Effector memory CD8-positive, alpha-beta T cell (primary cell): ENCODE results near the gene F9.
"Not testable (repeated sequence)": the region's sequence is repeated elsewhere in the genome, so short reads cannot be mapped to it uniquely, and the experiment has no call there.

Experiments used
- ATAC-seq: fragments of 150-1000 bp; cut with Tn5 transposase; replicated peaks from 2 replicates; pipeline ENCODE4 v1.10.0; 2021; ENCODE audit warnings: mild to moderate bottlenecking, moderate library complexity
- DNase-seq, 3 experiments: peaks; one replicate each; pipeline ENCODE4 v3.0.0; 2021
- H3K27ac Mint-ChIP-seq, 2 donors: one replicate each; pipeline ENCODE4 v1.8.0; 2022; ENCODE audit warnings: mild to moderate bottlenecking in 2 of 2, mixed read lengths in 2 of 2, moderate library complexity in 2 of 2
- H3K27me3 Mint-ChIP-seq, 2 donors: one replicate each; pipeline ENCODE4 v1.8.0; 2022; ENCODE audit warnings: mixed read lengths in 2 of 2
- H3K36me3 Mint-ChIP-seq: one replicate; pipeline ENCODE4 v1.8.0; 2022; ENCODE audit warnings: mild to moderate bottlenecking, moderate library complexity, mixed read lengths; ENCODE audit not compliant: insufficient read depth
- H3K4me1 Mint-ChIP-seq, 2 donors: one replicate each; pipeline ENCODE4 v1.8.0; 2022; ENCODE audit warnings: low read depth in 2 of 2, mixed read lengths in 2 of 2
- H3K4me3 Mint-ChIP-seq, 2 donors: one replicate each; pipeline ENCODE4 v1.8.0; 2022; ENCODE audit warnings: mild to moderate bottlenecking in 2 of 2, mixed read lengths in 2 of 2, moderate library complexity in 2 of 2
- H3K9me3 Mint-ChIP-seq, 2 donors: one replicate each; pipeline ENCODE4 v1.8.0; 2022; ENCODE audit warnings: mixed read lengths in 2 of 2
- total RNA-seq, 9 experiments: gene quantifications; one replicate each; lab custom pipeline; 2026; lab: John Stamatoyannopoulos, UW

The F9 gene
- total RNA-seq, result 0 reads per million in 9 experiments

DNA sequence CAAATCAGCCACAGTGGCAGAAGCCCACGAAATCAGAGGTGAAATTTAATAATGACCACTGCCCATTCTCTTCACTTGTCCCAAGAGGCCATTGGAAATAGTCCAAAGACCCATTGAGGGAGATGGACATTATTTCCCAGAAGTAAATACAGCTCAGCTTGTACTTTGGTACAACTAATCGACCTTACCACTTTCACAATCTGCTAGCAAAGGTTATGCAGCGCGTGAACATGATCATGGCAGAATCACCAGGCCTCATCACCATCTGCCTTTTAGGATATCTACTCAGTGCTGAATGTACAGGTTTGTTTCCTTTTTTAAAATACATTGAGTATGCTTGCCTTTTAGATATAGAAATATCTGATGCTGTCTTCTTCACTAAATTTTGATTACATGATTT lies at the start of gene F9:
Gene F9, plus strand, starts transcription at position 190 of the 400 bp plus-strand sequence. Its CDS starts 26 bp downstream, at position 216.
- Mint-ChIP-seq H3K4me3 (no peak within 1 kb of the TSS), H3K4me1 (no peaks in the 10 kb centered on the region), H3K36me3 (no peaks in the 10 kb centered on the region), H3K27ac (no peak within 1 kb of the TSS), H3K27me3 (peaks cover 0 to 8% of the 10 kb centered on the region in 2 donors), H3K9me3 (no peaks in the 10 kb centered on the region)
- DNase-seq, result no peak
- no peak for ATAC-seq

DNA sequence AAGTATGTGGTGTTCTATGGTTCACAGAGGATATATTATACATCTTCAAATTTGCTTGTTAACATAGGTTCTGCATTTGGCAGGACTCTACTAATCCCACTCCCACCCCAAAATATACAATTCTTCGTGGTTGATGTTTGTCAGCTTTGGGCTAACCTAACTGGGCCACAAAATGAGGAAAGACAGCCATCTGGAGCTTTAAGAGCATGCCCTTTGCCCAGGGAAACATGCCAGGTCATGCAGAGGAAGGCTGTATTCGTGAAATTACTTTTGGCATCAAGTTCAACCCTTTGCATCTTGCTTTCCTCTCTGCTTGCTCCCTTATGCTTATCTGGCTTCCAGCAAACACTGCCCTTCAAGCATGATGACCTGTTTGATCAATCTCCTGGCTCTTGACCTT lies 46.8 kb upstream of the F9 start:
- Mint-ChIP-seq H3K4me3 (no peak overlapping the region), H3K36me3 (no peaks in the 10 kb centered on the region), H3K27ac (no peak overlapping the region), H3K4me1 (no peaks in the 10 kb centered on the region), H3K9me3 (no peaks in the 10 kb centered on the region), H3K27me3 (no peaks in the 10 kb centered on the region)
- ATAC-seq (no peak), DNase-seq (no peak)

DNA sequence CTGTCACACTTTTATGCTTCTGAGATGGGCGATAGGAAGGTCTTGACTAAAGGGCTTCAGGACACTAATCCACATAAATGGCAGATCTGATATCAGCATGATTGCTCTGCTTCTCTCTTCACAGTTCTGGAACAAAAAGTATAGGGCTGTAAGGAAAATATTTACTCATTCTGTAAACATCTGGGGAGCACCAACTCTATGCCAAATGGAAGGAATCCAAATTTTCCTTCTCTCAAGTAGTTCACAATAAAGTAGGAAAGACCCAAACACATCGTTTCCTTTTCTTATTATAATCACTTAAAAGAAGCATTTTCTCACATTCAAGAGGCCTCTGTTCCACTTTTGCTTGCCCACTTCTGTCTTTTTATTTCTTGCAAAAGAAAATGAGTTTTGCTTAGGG lies 45.9 kb upstream of the F9 start:
- Mint-ChIP-seq H3K27me3 (no peaks in the 10 kb centered on the region), H3K4me3 (no peak overlapping the region)

DNA sequence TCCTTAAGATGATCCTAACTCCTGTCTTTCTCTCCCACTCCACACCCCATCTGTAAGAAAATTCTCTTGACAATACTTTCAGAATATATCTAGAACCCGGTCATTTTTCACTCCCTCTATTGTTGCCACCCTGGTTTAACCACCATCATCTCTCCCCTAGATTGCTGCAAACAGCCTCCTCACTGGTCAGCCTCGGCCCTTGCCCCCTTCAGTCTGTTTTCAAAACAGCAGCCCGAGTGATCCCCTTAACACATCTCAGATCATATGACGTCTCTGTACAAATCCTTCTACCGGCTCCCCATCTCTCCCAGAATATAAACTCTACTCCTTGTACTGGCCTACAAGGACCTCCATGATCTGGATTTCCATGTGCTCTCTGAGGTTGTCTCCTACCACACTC lies 35.2 kb upstream of the F9 start:
- no peak overlapping the region for H3K4me3 Mint-ChIP-seq
- no peaks in the 10 kb centered on the region for H3K36me3 Mint-ChIP-seq
- DNase-seq, result no peak
- no peaks in the 10 kb centered on the region for H3K4me1 Mint-ChIP-seq
- H3K27me3 Mint-ChIP-seq, result no peaks in the 10 kb centered on the region
- ATAC-seq, result no peak
- peaks cover 0 to 1% of the 10 kb centered on the region in 2 donors for H3K9me3 Mint-ChIP-seq
- no peak overlapping the region for H3K27ac Mint-ChIP-seq

More for the DNA sequence above, 45.9 kb upstream of the F9 start:
- Mint-ChIP-seq H3K27ac (no peak overlapping the region), H3K9me3 (no peaks in the 10 kb centered on the region), H3K36me3 (no peaks in the 10 kb centered on the region), H3K4me1 (no peaks in the 10 kb centered on the region)
- ATAC-seq (no peak), DNase-seq (no peak)

DNA sequence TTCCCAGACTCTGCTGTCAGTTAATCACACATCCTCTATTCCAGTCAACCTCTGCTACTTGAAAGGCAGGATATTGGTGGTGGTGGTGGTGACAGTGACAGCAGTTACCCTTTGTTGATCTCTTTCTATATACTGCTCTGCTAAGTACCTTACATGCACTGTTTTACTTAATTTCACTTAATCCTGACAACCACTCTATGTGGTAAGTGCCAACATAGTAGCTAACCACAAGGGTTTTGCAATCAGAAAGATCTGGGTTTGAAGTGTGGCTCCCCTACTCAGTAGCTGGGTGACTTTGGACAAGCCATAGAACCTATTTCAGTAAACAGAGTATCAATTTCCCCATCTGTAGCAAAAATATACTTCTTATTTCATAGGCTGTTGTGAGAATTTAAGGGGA lies 24.2 kb upstream of the F9 start:
- no peak for ATAC-seq
- Mint-ChIP-seq H3K27me3 (no peaks in the 10 kb centered on the region), H3K4me3 (no peak overlapping the region), H3K9me3 (no peaks in the 10 kb centered on the region), H3K36me3 (no peaks in the 10 kb centered on the region), H3K4me1 (no peaks in the 10 kb centered on the region), H3K27ac (no peak overlapping the region)
- DNase-seq, result no peak

DNA sequence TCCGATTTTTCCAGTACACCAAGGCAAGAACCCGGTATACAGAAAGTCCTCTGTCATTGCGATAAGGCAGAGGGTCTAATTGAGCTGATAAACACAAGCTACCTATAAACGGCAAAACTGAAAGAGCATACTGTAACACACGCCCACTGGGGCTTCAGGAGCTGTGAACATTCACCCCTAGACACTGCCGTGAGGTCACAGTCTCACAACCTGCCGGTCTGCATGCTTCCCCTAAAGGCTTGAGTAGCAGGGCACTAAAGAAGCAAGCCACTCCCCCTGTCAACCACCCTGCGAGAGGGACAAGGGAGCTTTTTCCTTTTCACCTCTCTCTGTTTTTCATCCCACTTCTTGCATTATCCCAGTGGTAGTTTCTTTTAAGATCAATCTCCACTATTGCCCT lies 22.4 kb upstream of the F9 start:
- no peak overlapping the region for H3K4me3 Mint-ChIP-seq
- no peaks in the 10 kb centered on the region for H3K27me3 Mint-ChIP-seq
- H3K4me1 Mint-ChIP-seq, result no peaks in the 10 kb centered on the region
- H3K9me3 Mint-ChIP-seq, result no peaks in the 10 kb centered on the region
- H3K36me3 Mint-ChIP-seq, result no peaks in the 10 kb centered on the region
- H3K27ac Mint-ChIP-seq, result no peak overlapping the region
- DNase-seq, result no peak
- no peak for ATAC-seq

DNA sequence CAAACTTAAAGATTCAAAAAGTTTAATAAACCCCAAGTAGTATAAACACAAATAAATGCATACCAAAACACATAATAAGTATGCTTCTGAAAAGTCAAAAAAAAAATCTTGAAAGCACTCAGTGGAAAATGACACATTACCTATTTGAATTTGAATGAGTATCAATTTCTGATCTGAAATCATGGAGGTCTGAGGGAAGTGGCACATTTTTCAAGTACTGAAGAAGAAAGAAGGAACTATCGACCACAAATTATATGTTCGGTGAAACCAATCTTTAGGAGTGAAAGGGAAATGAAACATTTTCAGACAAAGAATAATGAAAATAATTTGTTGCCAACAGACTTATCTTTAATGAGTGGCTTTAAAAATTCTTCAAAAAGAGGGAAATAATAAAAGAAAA lies 12.1 kb upstream of the F9 start:
- Mint-ChIP-seq H3K4me1 (no peaks in the 10 kb centered on the region), H3K4me3 (no peak overlapping the region), H3K27me3 (peaks cover 0 to 5% of the 10 kb centered on the region in 2 donors), H3K9me3 (no peaks in the 10 kb centered on the region), H3K27ac (no peak overlapping the region), H3K36me3 (no peaks in the 10 kb centered on the region)
- no peak for ATAC-seq
- no peak for DNase-seq

DNA sequence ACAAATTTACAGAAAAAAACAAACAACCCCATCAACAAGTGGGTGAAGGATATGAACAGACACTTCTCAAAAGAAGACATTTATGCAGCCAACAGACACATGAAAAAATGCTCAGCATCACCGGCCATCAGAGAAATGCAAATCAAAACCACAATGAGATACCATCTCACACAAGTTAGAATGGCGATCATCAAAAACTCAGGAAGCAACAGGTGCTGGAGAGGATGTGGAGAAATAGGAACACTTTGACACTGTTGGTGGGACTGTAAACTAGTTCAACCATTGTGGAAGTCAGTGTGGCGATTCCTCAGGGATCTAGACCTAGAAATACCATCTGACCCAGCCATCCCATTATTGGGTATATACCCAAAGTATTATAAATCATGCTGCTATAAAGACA lies 1.7 kb upstream of the F9 start:
- ATAC-seq, H3K4me3 Mint-ChIP-seq, DNase-seq, H3K4me1 Mint-ChIP-seq, H3K36me3 Mint-ChIP-seq, H3K9me3 Mint-ChIP-seq, H3K27ac Mint-ChIP-seq, H3K27me3 Mint-ChIP-seq: not testable (repeated sequence)

DNA sequence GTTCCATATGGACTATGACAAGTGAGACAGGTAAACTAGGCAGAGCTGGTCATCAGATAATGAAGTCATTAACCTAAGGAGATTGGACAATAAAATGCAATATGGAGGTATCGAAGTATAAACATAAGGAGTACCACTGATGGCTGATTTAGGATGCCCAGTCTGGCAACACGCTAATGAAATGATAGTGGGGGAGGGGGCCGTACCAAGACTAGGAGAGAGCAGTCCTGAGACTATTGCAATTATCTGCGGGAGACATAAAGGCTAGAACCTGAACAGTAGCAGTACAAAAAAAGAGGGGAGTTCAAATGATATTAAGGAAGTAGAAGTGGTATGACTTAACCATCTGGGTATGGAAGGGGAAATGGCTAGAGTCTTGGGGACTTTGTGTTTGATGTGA lies 2.3 kb downstream of the F9 start:
- DNase-seq (no peak), ATAC-seq (no peak)
- peaks cover 0 to 8% of the 10 kb centered on the region in 2 donors for H3K27me3 Mint-ChIP-seq
- H3K9me3 Mint-ChIP-seq, result no peaks in the 10 kb centered on the region
- no peak overlapping the region for H3K4me3 Mint-ChIP-seq
- peak overlapping the region in 1 of 2 donors; percentile 29 for H3K27ac Mint-ChIP-seq
- no peaks in the 10 kb centered on the region for H3K36me3 Mint-ChIP-seq
- no peaks in the 10 kb centered on the region for H3K4me1 Mint-ChIP-seq

DNA sequence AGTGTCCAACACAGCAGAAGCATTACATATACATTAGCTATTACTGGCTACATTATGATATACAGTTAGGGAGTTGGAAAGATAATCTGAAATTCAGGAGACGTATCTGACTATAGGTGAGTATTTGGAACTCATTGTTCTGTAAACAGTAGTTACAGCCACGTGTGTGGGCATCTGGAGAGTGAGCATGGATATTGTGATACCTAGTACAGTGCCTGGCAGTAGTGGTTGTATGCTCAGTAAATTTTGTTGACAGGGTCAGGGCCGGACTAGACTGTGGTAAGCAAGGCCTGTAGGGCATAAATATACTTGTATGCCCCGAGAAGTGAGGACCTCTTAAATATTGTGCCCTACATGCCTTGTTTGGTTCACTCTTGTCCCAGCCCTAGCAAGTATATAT lies 2.9 kb downstream of the F9 start:
- DNase-seq (no peak), ATAC-seq (no peak)
- no peak overlapping the region for H3K4me3 Mint-ChIP-seq
- no peaks in the 10 kb centered on the region for H3K9me3 Mint-ChIP-seq
- H3K4me1 Mint-ChIP-seq, result no peaks in the 10 kb centered on the region
- H3K27ac Mint-ChIP-seq, result no peak overlapping the region
- H3K36me3 Mint-ChIP-seq, result no peaks in the 10 kb centered on the region
- peaks cover 0 to 8% of the 10 kb centered on the region in 2 donors for H3K27me3 Mint-ChIP-seq

DNA sequence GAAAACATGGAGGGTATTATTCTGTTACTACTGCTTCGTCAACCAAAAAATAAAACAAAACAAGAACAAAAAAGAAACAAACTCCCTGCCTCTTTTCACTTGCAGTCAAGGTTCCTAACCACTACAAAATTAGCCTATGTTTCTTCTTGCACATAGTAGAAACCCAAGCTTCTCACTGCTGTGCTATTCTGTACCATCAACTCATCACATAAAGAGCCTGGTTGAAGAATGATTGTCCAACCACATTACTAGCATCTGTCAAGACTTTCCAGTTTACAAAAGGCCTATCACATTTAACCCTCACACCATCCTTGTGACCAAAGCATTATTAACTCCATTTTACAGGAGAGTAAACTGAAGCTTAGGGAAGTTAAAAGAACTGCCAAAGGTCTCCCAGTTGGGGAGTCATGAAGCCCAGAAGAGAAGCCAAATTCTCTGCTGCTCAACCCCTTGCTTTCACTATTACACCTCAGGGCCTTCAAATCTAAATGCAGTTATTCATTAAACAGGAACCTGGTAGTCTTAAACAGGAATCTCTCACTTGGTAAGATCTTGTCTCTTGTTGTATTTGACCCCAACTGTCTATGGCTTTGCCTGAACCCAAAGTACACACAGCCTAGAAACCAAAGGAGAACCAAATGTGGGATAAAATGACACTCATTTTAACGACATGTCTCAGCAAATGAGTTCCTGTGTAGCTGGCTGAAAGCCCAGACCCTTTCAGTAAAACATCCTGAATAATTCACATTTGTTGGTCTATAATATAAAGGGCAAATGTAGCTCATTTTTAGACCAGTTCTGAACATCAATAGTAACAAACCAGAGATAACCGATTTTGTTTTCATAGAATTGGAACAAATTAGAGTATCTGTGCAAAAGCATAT lies 8.6 kb downstream of the F9 start:
- no peak overlapping the region for H3K27ac Mint-ChIP-seq

DNA sequence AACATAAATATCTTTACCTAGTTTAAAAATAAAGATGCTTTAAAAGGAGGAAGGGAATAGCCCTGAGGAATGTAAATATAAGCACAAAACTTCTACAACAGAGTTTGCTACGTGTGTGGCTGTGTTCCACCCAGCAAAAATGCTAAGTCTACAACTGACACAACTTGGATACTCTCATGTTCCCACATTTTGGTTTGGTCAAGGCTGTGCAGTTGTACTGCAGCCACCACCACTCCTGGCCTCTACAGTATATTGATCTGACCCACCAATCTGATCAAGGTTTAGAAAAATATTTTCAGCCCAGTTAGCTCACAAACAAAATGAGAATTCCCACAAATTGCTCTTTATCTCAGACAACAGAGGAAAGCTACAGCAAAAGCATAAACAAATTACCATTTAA lies 12.1 kb downstream of the F9 start:
- Mint-ChIP-seq H3K4me1 (no peaks in the 10 kb centered on the region), H3K27me3 (no peaks in the 10 kb centered on the region), H3K36me3 (no peaks in the 10 kb centered on the region), H3K9me3 (no peaks in the 10 kb centered on the region), H3K27ac (no peak overlapping the region), H3K4me3 (no peak overlapping the region)
- DNase-seq (no peak), ATAC-seq (no peak)

More for the DNA sequence above, 8.6 kb downstream of the F9 start:
- no peaks in the 10 kb centered on the region for H3K9me3 Mint-ChIP-seq
- DNase-seq, result no peak
- H3K4me1 Mint-ChIP-seq, result no peaks in the 10 kb centered on the region
- peaks cover 0 to 8% of the 10 kb centered on the region in 2 donors for H3K27me3 Mint-ChIP-seq
- H3K36me3 Mint-ChIP-seq, result no peaks in the 10 kb centered on the region
- no peak for ATAC-seq
- H3K4me3 Mint-ChIP-seq, result no peak overlapping the region

DNA sequence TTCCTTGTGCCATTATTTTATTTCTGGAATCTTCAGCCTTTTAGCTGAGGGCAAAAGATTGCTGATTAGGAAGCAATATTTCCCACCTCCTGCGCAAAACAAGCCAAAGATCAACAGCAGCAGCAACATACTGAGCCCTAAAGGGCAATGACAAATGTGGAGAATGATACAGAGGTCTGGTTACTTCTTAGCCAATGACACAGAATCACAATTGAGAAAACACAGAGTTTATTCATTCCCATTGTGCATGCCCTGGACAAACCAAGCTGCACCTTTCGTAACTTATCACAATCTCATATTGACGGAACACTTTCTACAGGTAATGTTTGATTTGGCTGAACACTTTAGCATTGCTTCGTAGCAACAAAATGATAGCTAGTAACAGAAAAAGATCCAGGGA lies 13.4 kb downstream of the F9 start:
- ATAC-seq, result no peak
- Mint-ChIP-seq H3K9me3 (no peaks in the 10 kb centered on the region), H3K27me3 (no peaks in the 10 kb centered on the region), H3K4me1 (no peaks in the 10 kb centered on the region), H3K36me3 (no peaks in the 10 kb centered on the region), H3K27ac (no peak overlapping the region), H3K4me3 (no peak overlapping the region)
- DNase-seq, result no peak

DNA sequence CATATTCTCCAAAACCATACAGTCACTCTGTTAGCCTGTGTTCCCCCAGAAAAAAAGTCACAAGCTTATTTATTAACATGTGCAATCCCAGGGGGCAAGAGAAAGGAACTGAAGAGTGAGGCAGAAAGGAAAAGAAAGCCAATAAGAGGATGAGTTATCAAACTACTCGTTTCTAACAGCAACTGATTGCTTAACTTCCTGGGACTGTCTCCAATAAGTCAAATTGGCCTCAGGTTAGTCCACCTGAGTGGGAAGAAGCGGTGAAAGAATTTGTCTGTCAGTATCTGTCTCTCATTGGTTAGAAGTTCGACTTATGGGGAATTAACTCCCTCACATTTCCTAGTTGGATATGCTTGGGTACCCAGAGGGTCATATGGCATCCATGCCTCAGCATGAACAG lies 14.1 kb downstream of the F9 start:
- no peaks in the 10 kb centered on the region for H3K4me1 Mint-ChIP-seq
- DNase-seq, result no peak
- no peak overlapping the region for H3K27ac Mint-ChIP-seq
- H3K36me3 Mint-ChIP-seq, result no peaks in the 10 kb centered on the region
- no peaks in the 10 kb centered on the region for H3K27me3 Mint-ChIP-seq
- no peak overlapping the region for H3K4me3 Mint-ChIP-seq
- H3K9me3 Mint-ChIP-seq, result no peaks in the 10 kb centered on the region
- no peak for ATAC-seq
